Dedifferentiated amniotic fluid mesenchymal stem cell (primary cell): ENCODE data around the gene HIVEP3.
A peak's percentile ranks its signal among the peaks of the same experiment; 100 is the strongest.

Experiments used
- DNase-seq: peaks from one replicate; pipeline ENCODE4 v3.0.0-alpha.2; 2016; ENCODE audit errors: extremely low spot score

HIVEP3 gene

DNA sequence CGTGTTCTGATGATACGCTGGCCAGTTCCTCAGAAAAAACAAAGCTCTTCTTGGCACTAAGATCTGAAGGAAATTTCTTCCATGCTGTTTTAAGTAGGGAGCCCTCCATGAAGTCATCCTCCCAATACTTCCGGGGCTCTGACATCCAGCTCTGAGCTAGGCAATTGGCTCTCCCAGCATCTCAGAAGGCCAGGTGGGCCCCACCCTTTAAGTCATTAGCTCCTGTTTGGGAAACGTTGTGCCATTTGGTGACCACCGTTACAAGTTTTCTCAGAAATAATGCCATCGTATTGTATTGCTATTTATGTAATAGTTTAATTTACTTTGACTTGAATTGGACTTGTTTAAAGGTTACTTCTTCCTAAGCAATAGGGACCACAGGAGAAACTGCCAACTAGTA lies 303.9 kb downstream of the HIVEP3 start:
- DNase-seq = no peak

DNA sequence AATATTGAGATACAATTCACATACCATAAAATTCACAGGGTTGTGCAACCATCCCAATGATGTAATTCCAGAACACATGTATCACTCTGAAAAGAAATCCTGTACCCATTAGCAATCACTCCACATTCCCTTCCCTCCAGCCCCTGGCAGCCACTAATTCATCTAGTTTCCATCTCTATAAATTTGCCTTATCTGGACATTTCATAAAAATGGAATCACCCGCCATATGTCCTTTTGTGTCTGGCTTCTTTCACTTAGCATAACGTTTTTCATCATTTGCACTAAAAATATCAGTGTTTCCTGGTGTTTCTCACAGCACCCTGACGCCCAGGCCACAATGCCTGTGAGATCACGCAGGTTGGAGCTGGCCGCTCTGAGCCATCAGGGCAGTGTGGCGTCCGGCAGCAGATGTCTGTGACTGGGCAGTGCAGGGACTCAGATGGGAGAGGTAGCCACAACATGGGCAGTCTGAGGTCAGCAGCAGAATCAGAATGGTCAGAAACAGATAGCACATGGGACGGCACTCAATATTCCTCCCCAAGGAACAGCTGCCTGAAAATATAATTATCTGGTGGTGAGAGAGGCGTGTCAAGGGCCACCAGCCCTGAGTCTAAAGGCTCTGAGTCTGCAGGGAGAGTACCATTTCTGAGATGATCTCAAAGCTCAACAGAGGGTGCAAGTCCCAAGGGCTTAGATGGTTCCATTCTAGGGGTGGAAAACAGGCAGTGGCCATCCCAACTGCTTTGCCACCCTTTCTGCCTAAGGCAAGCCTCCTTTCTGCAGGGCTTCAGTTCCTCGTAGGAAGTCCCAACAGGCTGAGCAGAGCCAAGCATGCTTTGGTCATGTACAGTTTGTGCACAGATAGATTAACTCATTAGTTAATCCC lies 304.8 kb downstream of the HIVEP3 start:
- peak; percentile 67 for DNase-seq

DNA sequence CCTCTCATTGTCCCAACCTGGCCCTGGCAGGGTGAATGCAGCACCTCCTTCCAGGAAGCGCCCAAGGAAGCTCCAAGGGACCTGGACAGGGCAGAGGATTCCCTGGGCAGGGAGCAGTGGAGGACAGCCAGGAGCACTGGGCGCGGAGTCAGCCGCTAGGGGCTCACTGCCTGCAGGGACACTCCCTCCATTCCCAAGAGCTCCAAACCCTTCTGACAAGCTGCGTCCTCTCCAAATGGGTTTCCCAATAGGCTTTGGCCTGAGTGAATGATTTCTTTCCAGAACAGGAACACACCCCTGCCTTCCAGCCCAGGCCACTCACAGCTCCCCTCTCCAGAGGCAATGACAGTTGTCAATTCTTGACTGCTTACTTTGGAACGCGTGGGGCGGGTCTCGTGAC lies 305.8 kb downstream of the HIVEP3 start:
- no peak for DNase-seq

DNA sequence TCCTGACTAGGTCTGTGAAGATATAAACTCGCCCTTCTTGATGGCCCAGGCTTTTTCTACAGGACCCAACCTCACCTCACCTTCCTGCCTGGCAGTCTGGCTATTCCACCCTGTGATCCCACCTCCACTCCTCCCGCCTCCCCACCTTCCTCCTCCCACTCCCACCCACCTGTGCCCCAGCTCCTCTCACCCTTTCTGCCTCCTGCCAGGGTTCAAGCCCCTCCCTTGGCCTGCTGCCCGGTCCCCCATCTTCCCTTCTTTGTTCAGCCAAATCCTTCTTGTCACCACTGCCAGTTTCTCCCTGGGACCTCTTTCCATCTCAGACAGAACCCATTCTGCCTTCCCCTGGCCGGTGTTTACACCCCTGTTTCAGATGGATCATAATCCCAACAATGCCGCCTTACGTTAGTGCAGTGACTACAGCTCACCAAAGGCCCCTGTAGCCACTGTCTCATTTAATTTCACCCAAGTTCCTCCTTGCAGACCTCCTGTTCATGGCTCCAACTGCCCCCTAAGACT lies 306.7 kb downstream of the HIVEP3 start:
- DNase-seq = no peak

DNA sequence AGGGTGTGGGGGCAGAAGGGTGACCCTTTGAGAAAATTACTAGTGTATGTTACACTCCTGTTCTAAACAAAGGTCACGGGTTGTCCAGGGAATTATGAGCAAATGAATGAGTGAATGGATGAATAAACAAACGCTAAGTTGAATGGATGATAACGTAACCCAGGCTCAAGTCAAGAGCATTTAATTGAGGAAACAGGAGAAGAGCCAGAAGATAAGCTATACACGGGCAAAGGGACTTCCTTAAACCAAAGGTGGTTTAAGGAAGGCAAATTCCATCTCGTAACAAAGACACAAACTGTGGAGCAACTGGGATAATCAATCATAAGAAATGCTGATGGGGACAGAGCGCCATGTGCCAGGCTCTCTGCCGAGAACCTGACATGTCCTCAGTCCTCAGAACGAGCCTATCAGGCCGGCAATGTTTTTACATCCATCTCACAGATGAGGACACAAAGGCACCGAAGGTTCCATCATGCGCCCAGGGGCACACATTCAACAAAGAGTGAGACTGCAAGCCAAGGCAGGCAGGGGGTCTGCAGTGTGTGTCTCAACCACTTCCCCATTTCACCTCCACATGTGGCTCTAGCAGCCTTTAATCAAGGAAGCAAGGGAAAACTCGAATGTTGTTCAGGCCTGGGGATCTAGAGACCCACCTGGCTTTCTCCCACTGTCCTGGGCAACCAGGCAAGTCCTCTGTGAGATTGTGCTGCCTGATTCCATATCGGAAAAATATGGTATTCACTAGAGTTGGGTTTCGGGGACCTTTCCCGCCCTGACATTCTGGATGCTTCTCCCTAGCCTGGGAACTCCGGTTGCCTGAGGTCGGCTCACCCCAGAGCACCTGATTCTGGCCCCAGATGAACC lies 307.4 kb downstream of the HIVEP3 start:
- no peak for DNase-seq

DNA sequence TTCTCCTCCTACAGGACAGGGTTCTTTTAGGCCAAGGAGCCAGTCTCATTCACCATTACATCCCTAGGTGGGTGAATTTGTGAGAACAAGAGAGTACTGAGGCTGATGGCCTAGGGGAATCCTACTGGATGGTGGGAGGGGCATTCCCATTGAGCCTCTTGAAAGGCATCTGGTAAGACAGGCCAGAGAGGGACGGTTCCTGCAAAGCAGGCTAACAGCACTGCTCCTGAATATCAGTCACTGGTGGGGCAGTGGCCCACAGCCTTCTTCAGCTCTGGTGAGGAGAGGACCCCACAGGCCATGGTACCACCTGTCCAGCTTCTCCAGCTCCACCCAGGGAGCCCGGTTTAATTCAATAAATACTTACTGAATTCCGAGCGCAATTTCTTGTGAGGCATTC lies 308.4 kb downstream of the HIVEP3 start:
- no peak for DNase-seq

DNA sequence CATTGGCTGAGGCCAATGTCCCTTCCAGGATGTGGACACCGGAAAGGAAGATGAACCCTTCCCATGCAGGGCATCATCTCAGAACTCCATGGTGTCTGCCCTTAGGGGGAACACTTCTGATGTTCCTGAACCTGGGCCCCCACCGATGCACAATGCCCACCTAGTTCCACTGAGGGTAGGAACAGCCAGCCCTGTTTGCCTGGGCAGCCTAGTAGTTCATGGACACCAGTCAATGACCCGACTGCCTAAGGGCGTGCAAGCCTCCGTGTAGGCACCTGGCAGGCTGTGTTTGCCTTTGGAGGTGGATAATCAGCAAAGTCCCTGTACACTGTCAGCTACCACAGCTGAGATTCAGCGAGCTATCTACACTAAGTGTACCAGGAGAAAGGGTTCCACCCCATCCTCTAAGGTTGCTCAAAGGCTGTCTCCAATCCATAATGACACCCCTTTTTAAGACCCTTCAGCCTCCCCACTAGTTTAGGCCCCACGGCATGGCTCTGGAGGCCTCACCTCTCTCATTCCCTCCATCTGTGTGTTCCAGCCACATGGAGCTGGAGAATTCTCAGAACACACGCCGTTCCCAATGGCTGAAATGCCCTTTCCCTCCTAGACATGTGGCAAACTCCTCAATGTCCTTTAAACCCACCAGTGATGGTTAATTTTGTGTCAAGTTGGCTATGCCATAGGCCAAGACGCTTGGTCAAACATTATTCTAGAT lies 309.4 kb downstream of the HIVEP3 start:
- no peak for DNase-seq

DNA sequence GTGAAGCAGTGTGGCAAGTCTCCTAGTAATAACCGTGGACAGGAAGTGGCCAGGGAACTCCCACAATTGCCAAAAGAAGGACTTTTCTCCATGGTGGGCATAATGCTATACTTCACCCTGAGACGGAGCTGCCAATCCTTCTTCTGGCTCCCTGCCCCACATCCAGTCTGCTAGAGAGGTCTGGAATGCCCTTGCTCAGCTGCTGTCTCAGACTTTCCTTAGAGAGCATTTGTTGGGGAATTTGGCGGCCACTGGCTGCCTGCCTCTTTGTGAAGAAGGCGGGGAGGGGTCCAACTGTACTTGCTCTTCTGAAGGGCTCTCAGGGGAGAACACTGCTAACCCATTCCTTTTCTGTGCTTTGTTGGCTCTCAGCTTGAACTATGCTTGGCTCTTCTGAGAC lies 310.5 kb downstream of the HIVEP3 start:
- DNase-seq = peak; percentile 29

DNA sequence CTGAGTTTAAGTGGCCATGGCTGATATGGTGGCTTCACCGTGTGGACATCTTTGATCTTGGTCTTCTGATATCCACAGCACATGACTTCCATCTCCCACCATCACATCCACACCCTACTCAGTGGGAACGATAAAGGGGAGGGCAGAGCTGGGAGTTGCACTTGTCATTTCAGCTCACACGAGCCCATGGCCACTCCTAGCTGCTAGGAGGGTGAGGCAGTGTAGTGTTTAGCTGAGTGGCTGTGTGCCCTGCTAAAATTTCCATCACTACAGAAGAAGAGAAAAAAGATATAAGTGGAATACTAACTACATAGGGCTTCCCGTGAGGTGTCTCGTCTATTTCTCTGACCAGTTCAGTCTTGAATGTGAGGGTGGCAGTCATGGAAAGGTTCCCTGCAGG lies 310.9 kb downstream of the HIVEP3 start:
- no peak for DNase-seq

DNA sequence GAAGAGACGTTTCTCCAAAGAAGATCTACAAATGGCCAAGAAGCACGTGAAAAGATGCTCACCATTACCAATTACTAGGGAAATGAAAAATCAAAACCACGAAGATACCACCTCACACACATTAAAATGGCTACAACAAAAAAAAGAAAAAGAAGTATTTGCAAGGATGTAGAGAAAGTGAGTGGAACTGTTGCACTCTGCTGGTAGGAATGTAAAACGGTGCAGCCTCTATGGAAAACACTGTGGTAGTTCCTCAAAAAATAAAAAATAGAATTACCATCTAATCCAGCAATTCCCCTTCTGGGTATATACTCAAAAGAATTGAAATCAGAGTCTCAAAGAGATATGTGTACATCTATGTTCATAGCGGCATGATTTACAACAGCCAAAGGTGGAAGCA lies 318.8 kb downstream of the HIVEP3 start:
- no peak for DNase-seq

DNA sequence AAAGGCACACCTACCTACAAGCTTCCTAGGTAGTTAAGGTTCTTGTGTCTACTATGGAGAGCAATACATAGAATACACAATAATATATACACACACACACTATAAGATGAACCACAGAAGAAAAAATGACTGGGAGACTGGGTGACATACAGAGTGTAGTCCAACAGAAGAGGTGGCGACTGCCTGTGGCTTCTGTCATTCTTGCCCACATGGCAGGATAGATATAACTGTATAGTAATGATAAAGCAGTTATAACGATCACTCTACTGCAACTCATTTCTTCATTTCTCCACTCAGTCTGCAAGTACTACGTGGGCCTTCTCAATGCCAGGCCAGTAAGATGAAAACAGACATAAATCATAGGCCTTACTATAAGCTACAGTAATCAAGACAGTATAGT lies 320.4 kb downstream of the HIVEP3 start:
- no peak for DNase-seq

DNA sequence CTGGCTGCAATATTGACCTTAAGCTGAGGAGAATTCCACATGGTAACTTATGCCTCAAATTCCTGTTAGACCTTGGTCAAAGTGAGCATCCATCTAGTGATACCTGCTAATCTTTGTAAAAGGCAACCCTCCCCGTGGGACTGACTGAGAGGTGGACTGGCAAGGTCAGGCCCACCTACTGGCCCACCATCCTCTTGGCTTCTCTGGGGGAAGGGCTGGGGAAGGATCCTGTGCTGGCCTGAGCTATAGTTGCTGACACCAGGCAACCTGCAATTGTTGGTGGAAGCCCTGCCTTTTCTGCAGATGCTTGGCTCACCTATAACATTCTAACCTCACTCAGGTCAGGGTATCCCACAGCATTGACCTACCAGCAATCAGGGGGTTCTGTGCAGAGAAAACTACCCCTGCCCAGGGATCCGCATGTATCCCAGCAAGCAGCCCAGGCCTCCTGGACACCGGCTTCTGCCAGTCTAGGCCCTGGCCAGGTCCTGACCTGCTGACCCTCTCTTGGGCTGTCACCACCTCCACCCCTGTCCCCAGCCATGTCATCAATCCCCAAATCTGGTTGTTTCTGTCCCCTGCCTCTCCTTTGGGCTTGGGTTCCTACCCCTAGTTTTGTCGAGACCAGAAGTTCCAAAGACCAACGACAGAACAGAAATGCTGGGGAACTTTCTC lies 326.1 kb downstream of the HIVEP3 start:
- no peak for DNase-seq

DNA sequence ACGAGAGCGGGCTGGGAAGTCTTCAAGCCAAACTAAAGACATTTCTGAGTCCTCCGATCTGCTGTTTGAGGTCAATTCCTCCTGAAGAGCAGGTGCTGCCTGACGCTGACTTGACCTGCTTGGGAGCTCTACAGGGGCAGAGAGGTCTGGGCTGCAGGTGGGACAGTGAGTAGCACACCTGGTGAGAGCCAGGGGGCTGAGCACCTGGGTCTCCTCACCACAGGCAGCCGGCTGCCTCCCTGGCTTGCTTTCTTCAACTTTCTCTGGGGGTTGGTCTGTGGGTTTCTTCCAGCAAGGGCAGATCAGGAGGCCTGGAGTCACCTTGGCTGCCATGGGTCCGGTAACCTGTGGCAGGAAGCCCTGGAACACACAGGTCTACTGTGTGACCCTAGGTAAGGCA lies 326.8 kb downstream of the HIVEP3 start:
- no peak for DNase-seq

DNA sequence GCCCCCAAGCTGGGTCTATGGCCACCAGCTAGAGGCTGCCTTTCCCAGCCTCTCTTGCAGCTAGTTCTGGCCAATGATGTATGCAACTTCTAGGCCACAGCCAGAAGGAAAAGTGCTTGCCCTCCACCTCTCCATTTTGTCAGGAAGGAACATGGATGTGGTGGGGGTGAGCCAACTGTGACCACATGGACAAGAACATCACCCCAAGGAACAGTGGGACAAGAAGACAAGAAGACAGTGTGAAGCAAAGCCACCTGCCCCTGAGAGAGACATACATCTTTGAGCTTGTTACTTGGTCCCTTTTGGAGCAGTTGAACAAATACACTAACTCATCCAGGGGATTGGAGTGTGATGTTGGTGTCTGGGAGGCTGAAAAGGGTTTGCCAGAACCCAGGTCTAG lies 328.4 kb downstream of the HIVEP3 start:
- DNase-seq = no peak

DNA sequence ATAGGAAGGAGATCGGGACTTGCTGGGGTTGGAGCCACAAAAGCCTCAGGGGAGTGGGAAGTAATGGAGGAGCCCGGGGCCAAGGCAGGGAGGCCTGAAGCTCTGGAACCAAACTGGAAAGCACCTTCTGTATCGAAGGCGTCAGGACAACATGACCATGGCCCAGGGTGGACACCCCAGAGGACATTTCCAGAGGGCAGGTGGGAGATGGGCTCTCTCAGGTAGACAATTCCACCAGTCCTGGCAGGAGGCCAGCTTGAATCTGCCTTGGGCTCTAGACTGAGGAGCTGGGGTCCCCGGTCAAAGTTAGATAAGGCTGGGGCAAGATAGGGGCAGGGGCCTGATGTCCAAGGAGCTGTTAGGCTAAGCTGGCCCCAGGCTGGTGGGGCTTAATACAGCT lies 329.3 kb downstream of the HIVEP3 start:
- no peak for DNase-seq

DNA sequence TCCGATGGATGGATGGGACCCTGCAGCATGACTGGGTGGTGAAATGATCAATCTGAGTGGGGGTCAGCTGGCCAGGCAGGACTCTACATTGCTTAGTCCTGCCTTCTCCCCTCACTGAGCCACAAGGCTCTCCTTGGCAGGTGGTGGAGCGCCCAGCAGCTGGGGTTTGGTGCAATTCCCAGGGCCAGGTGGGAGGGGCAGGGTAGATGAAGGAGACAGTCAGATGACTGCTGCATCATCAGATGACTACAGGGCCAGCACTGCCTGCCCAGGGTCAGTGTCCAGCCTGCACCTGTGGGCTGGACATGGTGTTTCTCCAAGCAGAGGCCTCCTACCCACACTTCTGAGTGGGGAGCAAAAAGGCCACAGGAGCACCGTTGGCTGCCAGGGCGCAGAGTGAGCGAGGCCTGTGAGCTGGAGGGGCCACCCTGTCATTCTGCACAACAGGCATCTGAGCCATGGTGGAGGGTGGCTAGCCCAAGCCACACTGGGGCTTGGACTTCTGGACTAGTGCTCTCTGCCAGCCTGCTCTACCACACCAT lies 330.3 kb downstream of the HIVEP3 start:
- no peak for DNase-seq

DNA sequence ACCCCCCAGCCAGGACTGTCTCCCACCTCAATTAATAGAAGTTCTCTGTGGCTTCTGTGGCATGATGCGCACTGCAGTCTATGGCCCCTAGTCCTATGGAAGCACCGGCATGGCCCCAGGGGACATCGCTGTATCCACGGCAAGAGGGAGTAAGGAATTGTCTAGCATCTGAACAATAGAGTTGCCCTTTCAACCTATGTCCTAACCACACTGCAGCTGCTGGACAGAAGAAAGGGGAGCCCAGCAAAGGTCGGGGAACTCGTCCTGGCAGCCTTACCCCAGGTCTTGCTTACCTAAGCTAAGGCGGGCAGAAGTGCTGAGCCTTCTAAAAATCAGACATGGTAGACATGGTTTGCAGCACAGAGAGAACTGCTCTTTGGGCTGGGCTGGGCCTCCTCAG lies 330.9 kb downstream of the HIVEP3 start:
- DNase-seq = no peak

DNA sequence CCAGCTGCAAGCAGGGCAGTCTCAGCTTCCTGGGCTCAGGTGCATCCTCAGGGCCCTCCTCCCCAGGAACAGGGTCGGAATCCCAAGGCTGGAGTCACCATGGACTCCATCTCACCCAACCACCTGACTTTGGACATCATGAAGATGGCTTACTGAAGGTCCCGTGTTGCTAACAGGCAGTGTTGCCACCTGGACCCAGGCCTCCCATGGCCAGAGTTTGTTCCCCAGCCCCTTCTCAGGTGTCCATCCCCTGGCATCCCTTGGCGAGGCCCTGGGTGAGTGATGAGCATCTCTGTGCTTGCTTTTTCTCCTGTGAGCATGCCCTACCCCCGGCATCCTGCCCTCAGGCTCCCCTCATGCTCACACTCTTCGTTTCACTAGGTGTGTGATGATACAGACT lies 332.5 kb downstream of the HIVEP3 start:
- no peak for DNase-seq

DNA sequence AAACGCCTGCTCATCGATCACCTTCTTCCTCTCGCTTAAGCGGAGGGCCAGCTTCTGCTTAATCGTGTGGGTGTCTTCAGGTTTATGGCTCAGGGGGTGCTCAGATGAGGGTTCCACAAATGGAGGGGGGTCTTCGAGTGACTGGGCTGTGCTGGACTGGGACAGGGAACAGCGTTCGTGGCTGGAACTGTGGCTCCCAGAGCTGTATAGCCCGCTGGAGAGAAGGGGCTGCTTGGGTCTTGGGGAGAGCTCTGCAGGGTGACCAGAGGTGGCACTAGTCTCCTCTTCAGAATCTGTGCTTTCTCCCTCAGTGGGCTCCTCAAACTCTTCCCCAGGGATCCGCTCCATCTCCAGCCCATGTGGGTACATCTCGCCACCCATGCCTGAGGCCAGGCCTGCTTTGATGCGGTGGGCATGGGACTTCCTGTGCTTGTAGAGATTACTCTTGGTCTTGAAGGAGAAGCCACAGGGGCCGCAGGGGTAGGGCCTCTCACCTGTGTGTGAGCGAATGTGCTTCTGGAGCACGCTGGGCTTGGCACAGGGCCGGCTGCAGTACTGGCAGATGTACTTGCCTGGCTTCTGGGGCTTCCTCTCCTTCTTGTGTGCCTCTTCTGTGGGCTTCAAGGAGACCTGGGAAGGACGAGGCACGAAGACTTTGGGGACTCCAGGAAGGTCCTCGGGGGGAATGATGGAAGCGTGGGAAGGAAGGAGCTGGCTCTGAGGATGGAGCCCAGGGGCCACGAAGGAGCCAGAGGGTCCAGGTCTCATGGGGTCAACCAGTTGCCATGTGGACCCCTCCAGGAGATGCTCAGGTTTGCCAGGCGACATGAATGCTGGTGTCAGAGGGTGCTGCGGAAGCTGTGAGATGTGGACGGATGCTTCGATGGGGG lies 334.8 kb downstream of the HIVEP3 start:
- DNase-seq = no peak
